ENCODE results near the gene CILP. TPM values are rescaled to one million over a fixed set of nuclear protein-coding genes. Genes with fewer than 3 reads are reported as not detected.
"Not testable (repeated sequence)": the region's sequence is repeated elsewhere in the genome, so short reads cannot be mapped to it uniquely, and the experiment has no call there.

The CILP gene
- total and polyA plus RNA-seq, 2 donors from 2014 or later = 0.37 to 1.5 TPM

DNA sequence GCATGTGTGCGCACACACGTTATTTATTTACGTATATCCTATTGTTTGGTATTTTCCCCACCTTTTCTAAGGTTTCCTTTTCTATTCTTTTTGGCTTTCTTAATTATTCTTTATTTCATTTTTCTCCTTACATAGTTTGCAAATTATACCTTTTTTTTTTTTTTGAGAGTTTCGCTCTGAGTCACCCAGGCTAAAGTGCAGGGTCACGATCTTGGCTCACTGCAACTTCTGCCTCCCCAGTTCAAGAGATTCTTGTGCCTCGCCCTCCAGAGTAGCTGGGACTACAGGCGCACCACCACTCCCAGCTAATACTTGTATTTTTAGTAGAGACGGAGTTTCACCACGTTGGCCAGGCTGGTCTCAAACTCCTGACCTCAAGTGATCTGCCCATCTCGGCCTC lies 20.0 kb upstream of the CILP start:
- no peaks in the 10 kb centered on the region for H3K4me1 ChIP-seq (ENCODE audit: control insufficient read depth in 2 of 3, insufficient read depth in 2 of 3, low read depth in 1 of 3, low read length in 3 of 3)
- H3K9me3 ChIP-seq (ENCODE audit: control insufficient read depth in 2 of 3, insufficient read depth in 1 of 3, low read length in 3 of 3) = no peaks in the 10 kb centered on the region
- no peak overlapping the region for H3K9ac ChIP-seq (ENCODE audit: low read length in 3 of 3)
- H3K36me3 ChIP-seq (ENCODE audit: control insufficient read depth in 2 of 3, insufficient read depth in 3 of 3, low read length in 3 of 3) = no peaks in the 10 kb centered on the region
- no peak for DNase-seq
- no peak for FAIRE-seq
- intact Hi-C loops (cut with DNase I) = no loop called here
- no peak overlapping the region for H3K4me3 ChIP-seq (ENCODE audit: low read length in 3 of 3)
- no peak for TF ChIP-seq CTCF (IDR thresholded peaks at IDR 0.05; ENCODE audit: borderline replicate concordance, extremely low read depth, insufficient read depth)
- H3K27me3 ChIP-seq (ENCODE audit: control insufficient read depth, insufficient read depth, low read length) = no peaks in the 10 kb centered on the region
- no peak overlapping the region for H3K27ac ChIP-seq (ENCODE audit: low read depth in 2 of 2, low read length in 2 of 2)

DNA sequence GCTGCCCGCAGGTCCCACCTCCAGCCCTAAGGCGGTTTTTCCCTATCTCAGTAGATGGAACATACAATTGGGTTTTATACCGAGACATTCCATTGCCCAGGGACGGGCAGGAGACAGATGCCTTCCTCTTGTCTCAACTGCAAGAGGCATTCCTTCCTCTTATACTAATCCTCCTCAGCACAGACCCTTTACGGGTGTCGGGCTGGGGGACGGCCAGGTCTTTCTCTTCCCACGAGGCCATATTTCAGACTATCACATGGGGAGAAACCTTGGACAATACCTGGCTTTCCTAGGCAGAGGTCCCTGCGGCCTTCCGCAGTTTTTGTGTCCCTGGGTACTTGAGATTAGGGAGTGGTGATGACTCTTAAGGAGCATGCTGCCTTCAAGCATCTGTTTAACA lies 15.6 kb upstream of the CILP start:
- H3K4me3 ChIP-seq (ENCODE audit: low read length in 3 of 3); FAIRE-seq; DNase-seq; H3K27ac ChIP-seq (ENCODE audit: low read depth in 2 of 2, low read length in 2 of 2); H3K36me3 ChIP-seq (ENCODE audit: control insufficient read depth in 2 of 3, insufficient read depth in 3 of 3, low read length in 3 of 3); H3K9ac ChIP-seq (ENCODE audit: low read length in 3 of 3); intact Hi-C loops (cut with DNase I); H3K9me3 ChIP-seq (ENCODE audit: control insufficient read depth in 2 of 3, insufficient read depth in 1 of 3, low read length in 3 of 3); H3K27me3 ChIP-seq (ENCODE audit: control insufficient read depth, insufficient read depth, low read length); H3K4me1 ChIP-seq (ENCODE audit: control insufficient read depth in 2 of 3, insufficient read depth in 2 of 3, low read depth in 1 of 3, low read length in 3 of 3): not testable (repeated sequence)

DNA sequence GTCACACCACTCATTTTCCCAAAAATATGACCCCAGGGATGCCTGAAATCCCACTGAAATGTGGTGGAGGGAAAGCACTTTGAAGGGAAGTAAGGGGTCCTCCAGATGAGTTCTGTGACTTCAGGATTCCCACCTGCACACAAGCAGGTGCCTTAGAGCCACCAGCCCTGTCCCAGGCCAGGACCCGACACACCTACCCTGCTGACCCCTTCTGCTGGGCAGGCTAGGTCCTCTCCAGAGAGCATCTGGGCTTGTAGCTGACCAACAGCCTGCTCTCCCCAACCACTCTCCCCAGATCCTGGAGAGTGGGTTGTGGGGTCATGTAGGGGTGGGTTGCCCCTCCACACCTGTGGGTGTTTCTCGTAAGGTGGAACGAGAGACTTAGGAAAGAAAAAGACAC lies 14.9 kb upstream of the CILP start:
- Histone ChIP-seq H3K9ac (ENCODE audit: low read length in 3 of 3) (no peak overlapping the region), H3K27me3 (ENCODE audit: control insufficient read depth, insufficient read depth, low read length) (no peaks in the 10 kb centered on the region), H3K4me3 (ENCODE audit: low read length in 3 of 3) (no peak overlapping the region), H3K36me3 (ENCODE audit: control insufficient read depth in 2 of 3, insufficient read depth in 3 of 3, low read length in 3 of 3) (no peaks in the 10 kb centered on the region), H3K9me3 (ENCODE audit: control insufficient read depth in 2 of 3, insufficient read depth in 1 of 3, low read length in 3 of 3) (no peaks in the 10 kb centered on the region), H3K4me1 (ENCODE audit: control insufficient read depth in 2 of 3, insufficient read depth in 2 of 3, low read depth in 1 of 3, low read length in 3 of 3) (no peaks in the 10 kb centered on the region), H3K27ac (ENCODE audit: low read depth in 2 of 2, low read length in 2 of 2) (no peak overlapping the region)
- no peak for TF ChIP-seq CTCF (IDR thresholded peaks at IDR 0.05; ENCODE audit: borderline replicate concordance, extremely low read depth, insufficient read depth)
- DNase-seq = no peak
- no peak for FAIRE-seq
- intact Hi-C loops (cut with DNase I) = no loop called here

- no peak overlapping the region for H3K9ac ChIP-seq (ENCODE audit: low read length in 3 of 3)
- FAIRE-seq (no peak), DNase-seq (no peak)
- intact Hi-C loops (cut with DNase I) = no loop called here
- no peaks in the 10 kb centered on the region for H3K4me1 ChIP-seq (ENCODE audit: control insufficient read depth in 2 of 3, insufficient read depth in 2 of 3, low read depth in 1 of 3, low read length in 3 of 3)
- no peaks in the 10 kb centered on the region for H3K9me3 ChIP-seq (ENCODE audit: control insufficient read depth in 2 of 3, insufficient read depth in 1 of 3, low read length in 3 of 3)
- H3K27me3 ChIP-seq (ENCODE audit: control insufficient read depth, insufficient read depth, low read length) = no peaks in the 10 kb centered on the region
- no peaks in the 10 kb centered on the region for H3K36me3 ChIP-seq (ENCODE audit: control insufficient read depth in 2 of 3, insufficient read depth in 3 of 3, low read length in 3 of 3)
- no peak overlapping the region for H3K4me3 ChIP-seq (ENCODE audit: low read length in 3 of 3)
- no peak overlapping the region for H3K27ac ChIP-seq (ENCODE audit: low read depth in 2 of 2, low read length in 2 of 2)
- TF ChIP-seq CTCF (IDR thresholded peaks at IDR 0.05; ENCODE audit: borderline replicate concordance, extremely low read depth, insufficient read depth) = no peak
Observed at GRCh38 chr15:65223996-65224395, 12.7 kb upstream of the CILP start.

Data from kidney (tissue), 14 donors.